HEK293 (cell line): Measurements from ENCODE around the gene ZSWIM3.
"Not testable (repeated sequence)": the region's sequence is repeated elsewhere in the genome, so short reads cannot be mapped to it uniquely, and the experiment has no call there.

Experiments
- CTCF ChIA-PET: fragments of 350-600 bp; formaldehyde crosslinking; extraction: SDS; loops from one replicate; lab custom pipeline; 2021; ENCODE audit warnings: antibody characterized with exemption; lab: Yijun Ruan, JAX
- POLR2A ChIA-PET: fragments of 300-600 bp; formaldehyde crosslinking; extraction: SDS; loops from one replicate; lab custom pipeline; 2020; ENCODE audit warnings: antibody characterized with exemption, inconsistent platforms; lab: Yijun Ruan, JAX
- H3K27ac ChIP-seq: fragments of 200-500 bp; sonication (Bioruptor generic); 2 replicates; pipeline ENCODE4 v1.5.1; 2014; ENCODE audit warnings: low read depth, low read length, control low read depth, inconsistent platforms; ENCODE audit errors: extremely low read depth
- H3K36me3 ChIP-seq, 2 experiments: fragments of 200-500 bp in 1 of 2; sonication (Bioruptor generic) in 1 of 2; 1 replicate in 1 of 2; 2 replicates in 1 of 2; pipeline ENCODE4 v1.5.1; 2014 to 2017; ENCODE audit warnings: inconsistent platforms in 2 of 2, low read length in 2 of 2; ENCODE audit not compliant: control insufficient read depth in 2 of 2, insufficient read depth in 1 of 2
- H3K4me1 ChIP-seq: fragments of 200-500 bp; sonication (Bioruptor generic); 2 replicates; pipeline ENCODE4 v1.5.1; 2014; ENCODE audit warnings: mild to moderate bottlenecking, low read length, inconsistent platforms; ENCODE audit not compliant: control insufficient read depth, insufficient read depth
- H3K4me3 ChIP-seq: 2 replicates; pipeline ENCODE4 v1.5.1; 2011; ENCODE audit warnings: low read depth, mild to moderate bottlenecking, control low read depth, low read length, moderate library complexity
- H3K9me3 ChIP-seq: fragments of 200-500 bp; sonication (Bioruptor generic); 2 replicates; pipeline ENCODE4 v1.5.1; 2014; ENCODE audit warnings: low read depth, low read length, inconsistent platforms; ENCODE audit not compliant: control insufficient read depth, insufficient read depth
- SETDB1 ChIP-seq: IDR thresholded peaks from one replicate; pipeline ENCODE4 v1.6.1; 2017; ENCODE audit warnings: mild to moderate bottlenecking, low read length, moderate library complexity, mixed read lengths; ENCODE audit not compliant: insufficient read length
- ZFP69B ChIP-seq: fragments of 450-650 bp; formaldehyde crosslinking; IDR thresholded peaks from 2 replicates; pipeline ENCODE4 v1.5.1; 2016; ENCODE audit warnings: missing biosample characterization, missing genetic modification characterization
- ZNF112 ChIP-seq: fragments of 450-650 bp; formaldehyde crosslinking; IDR thresholded peaks from 2 replicates; pipeline ENCODE4 v1.5.0; 2017; ENCODE audit warnings: missing biosample characterization, missing genetic modification characterization
- ZNF121 ChIP-seq: fragments of 450-650 bp; formaldehyde crosslinking; IDR thresholded peaks from 2 replicates; pipeline ENCODE4 v1.5.1; 2016; ENCODE audit warnings: missing biosample characterization, missing genetic modification characterization
- ZNF132 ChIP-seq: fragments of 450-650 bp; formaldehyde crosslinking; IDR thresholded peaks from 2 replicates; pipeline ENCODE4 v1.5.1; 2017; ENCODE audit warnings: missing biosample characterization, missing genetic modification characterization, borderline replicate concordance
- ZNF175 ChIP-seq: fragments of 450-650 bp; formaldehyde crosslinking; IDR thresholded peaks from 2 replicates; pipeline ENCODE4 v1.5.1; 2016; ENCODE audit warnings: missing biosample characterization, missing genetic modification characterization
- ZNF202 ChIP-seq: fragments of 450-650 bp; formaldehyde crosslinking; IDR thresholded peaks from 2 replicates; pipeline ENCODE4 v1.5.1; 2016; ENCODE audit warnings: missing biosample characterization, missing genetic modification characterization, borderline replicate concordance
- ZNF292 ChIP-seq: fragments of 450-650 bp; formaldehyde crosslinking; IDR thresholded peaks from 2 replicates; pipeline ENCODE4 v1.5.1; 2016; ENCODE audit warnings: low read depth, missing biosample characterization, missing genetic modification characterization, borderline replicate concordance
- ZNF350 ChIP-seq: fragments of 450-650 bp; formaldehyde crosslinking; IDR thresholded peaks from 2 replicates; pipeline ENCODE4 v1.5.0; 2017; ENCODE audit warnings: missing biosample characterization, mild to moderate bottlenecking, missing genetic modification characterization
- ZNF416 ChIP-seq: fragments of 450-650 bp; formaldehyde crosslinking; IDR thresholded peaks from 2 replicates; pipeline ENCODE4 v1.5.1; 2016; ENCODE audit warnings: missing biosample characterization, missing genetic modification characterization
- ZNF549 ChIP-seq: fragments of 450-650 bp; IDR thresholded peaks from 2 replicates; pipeline ENCODE4 v1.5.1; 2018; ENCODE audit warnings: missing biosample characterization, missing genetic modification characterization, mild to moderate bottlenecking, inconsistent platforms, moderate library complexity
- ZNF791 ChIP-seq: fragments of 450-650 bp; formaldehyde crosslinking; IDR thresholded peaks from 2 replicates; pipeline ENCODE4 v1.5.1; 2016; ENCODE audit warnings: missing biosample characterization, missing genetic modification characterization
- TF ChIP-seq, protein P1 (sequence below): fragments of 450-650 bp; formaldehyde crosslinking; IDR thresholded peaks from 2 replicates; pipeline ENCODE4 v1.5.1; 2016; ENCODE audit warnings: missing biosample characterization, missing genetic modification characterization, borderline replicate concordance
- TF ChIP-seq, protein P2 (sequence below): fragments of 450-650 bp; formaldehyde crosslinking; IDR thresholded peaks from 2 replicates; pipeline ENCODE4 v1.5.1; 2016; ENCODE audit warnings: missing biosample characterization, missing genetic modification characterization
- TF ChIP-seq, protein P3 (sequence below): fragments of 450-650 bp; formaldehyde crosslinking; IDR thresholded peaks from 2 replicates; pipeline ENCODE4 v1.5.1; 2016; ENCODE audit warnings: missing biosample characterization, missing genetic modification characterization

Gene ZSWIM3

DNA sequence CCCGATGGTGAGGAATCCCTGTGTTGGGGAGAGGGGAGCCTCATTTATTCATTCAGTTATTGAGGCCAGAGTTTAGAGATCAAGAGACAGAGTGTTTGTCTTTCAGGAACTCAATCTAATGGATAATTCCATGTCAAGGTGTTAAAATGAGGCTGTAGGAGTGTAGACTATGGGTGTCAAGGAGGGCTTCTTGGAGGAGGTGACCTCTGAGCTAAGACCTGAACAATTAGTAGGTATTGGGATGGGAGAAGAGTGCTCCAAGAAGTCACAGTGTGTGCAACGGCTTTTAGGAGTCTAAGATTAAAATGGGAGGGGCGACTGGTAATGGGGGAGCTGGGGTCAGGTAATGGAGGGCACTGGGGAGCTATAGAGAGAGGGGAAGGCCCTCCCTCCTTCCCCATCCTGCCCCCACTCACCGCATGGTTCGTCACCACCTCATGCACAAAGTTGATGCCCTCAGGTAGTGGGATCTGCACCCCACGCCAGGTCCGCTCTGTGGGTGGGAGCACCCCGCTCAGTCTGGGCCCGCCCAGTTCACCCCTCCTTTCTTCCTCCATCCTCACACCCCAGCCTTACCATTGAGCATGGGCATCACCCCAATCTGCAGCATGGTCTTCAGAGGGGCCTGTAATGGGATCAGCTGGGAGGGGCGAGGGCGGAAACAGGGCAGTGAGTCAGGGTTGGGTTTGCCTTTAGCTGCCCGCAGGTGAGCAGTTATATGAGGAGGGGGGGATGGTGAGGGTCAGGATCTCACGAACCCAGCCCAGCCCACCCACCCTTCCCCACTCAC, 41.8 kb downstream of the ZSWIM3 start:
- Histone ChIP-seq H3K4me3 (no peak overlapping the region), H3K27ac (no peak overlapping the region), H3K4me1 (no peaks in the 10 kb centered on the region), H3K36me3 (peaks cover 0 to 30% of the 10 kb centered on the region in 2 experiments; a peak in 2 of 3 replicates), H3K9me3 (no peaks in the 10 kb centered on the region)
- ChIA-PET POLR2A (interaction anchor here (1.1 to 1.6 kb wide), 2 partner anchors 12 to 35 kb away, joined by 5 to 8 read pairs; partner anchors contain the start of gene PCIF1), CTCF (interaction anchor here (1.3 kb wide), 1 partner anchor 100 kb away, joined by 3 read pairs; no protein-coding TSS in a partner anchor)
- TF ChIP-seq ZNF121 (tag by site-specific recombination) (no peak), ZNF175 (tag by site-specific recombination) (no peak), ZNF202 (tag by site-specific recombination) (no peak), ZNF416 (tag by site-specific recombination) (no peak), ZNF350 (tag by site-specific recombination) (no peak), ZNF791 (no peak), SETDB1 (no peak), ZNF112 (tag by site-specific recombination) (no peak), ZNF132 (tag by site-specific recombination) (no peak), ZNF292 (no peak), ZNF549 (tag by site-specific recombination) (no peak)
- TF ChIP-seq, protein P1, sequence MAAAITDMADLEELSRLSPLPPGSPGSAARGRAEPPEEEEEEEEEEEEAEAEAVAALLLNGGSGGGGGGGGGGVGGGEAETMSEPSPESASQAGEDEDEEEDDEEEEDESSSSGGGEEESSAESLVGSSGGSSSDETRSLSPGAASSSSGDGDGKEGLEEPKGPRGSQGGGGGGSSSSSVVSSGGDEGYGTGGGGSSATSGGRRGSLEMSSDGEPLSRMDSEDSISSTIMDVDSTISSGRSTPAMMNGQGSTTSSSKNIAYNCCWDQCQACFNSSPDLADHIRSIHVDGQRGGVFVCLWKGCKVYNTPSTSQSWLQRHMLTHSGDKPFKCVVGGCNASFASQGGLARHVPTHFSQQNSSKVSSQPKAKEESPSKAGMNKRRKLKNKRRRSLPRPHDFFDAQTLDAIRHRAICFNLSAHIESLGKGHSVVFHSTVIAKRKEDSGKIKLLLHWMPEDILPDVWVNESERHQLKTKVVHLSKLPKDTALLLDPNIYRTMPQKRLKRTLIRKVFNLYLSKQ (tag by site-specific recombination) = no peak
- TF ChIP-seq, protein P2, sequence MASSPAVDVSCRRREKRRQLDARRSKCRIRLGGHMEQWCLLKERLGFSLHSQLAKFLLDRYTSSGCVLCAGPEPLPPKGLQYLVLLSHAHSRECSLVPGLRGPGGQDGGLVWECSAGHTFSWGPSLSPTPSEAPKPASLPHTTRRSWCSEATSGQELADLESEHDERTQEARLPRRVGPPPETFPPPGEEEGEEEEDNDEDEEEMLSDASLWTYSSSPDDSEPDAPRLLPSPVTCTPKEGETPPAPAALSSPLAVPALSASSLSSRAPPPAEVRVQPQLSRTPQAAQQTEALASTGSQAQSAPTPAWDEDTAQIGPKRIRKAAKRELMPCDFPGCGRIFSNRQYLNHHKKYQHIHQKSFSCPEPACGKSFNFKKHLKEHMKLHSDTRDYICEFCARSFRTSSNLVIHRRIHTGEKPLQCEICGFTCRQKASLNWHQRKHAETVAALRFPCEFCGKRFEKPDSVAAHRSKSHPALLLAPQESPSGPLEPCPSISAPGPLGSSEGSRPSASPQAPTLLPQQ (tag by site-specific recombination) = no peak
- TF ChIP-seq, protein P3, sequence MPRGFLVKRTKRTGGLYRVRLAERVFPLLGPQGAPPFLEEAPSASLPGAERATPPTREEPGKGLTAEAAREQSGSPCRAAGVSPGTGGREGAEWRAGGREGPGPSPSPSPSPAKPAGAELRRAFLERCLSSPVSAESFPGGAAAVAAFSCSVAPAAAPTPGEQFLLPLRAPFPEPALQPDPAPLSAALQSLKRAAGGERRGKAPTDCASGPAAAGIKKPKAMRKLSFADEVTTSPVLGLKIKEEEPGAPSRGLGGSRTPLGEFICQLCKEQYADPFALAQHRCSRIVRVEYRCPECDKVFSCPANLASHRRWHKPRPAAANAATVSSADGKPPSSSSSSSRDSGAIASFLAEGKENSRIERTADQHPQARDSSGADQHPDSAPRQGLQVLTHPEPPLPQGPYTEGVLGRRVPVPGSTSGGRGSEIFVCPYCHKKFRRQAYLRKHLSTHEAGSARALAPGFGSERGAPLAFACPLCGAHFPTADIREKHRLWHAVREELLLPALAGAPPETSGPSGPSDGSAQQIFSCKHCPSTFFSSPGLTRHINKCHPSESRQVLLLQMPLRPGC (tag by site-specific recombination) = no peak

DNA sequence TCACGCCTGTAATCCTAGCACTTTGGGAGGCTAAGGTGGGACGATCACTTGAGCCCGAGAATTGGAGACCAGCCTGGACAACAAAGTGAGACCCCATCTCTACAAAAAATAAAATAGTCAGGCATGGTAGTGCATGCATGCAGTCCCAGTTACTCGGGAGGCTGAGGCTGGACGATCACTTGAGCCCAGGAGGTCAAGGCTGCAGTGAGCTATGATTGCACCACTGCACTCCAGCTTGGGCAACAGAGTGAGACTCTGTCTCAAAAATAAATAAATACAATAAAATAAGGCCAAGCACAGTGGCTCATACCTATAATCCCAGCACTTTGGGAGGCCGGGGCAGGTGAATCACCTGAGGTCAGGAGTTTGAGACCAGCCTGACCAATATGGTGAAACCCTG, 43.9 kb downstream of the ZSWIM3 start:
- H3K4me3 ChIP-seq, H3K27ac ChIP-seq, H3K9me3 ChIP-seq, CTCF ChIA-PET, H3K4me1 ChIP-seq: not testable (repeated sequence)
- POLR2A ChIA-PET = interaction anchor here (1.0 kb wide), 1 partner anchor 21 kb away, joined by 3 read pairs; the partner anchor contains the start of gene ZSWIM1
- peaks cover 0 to 22% of the 10 kb centered on the region in 2 experiments; a peak in 1 of 3 replicates for H3K36me3 ChIP-seq

DNA sequence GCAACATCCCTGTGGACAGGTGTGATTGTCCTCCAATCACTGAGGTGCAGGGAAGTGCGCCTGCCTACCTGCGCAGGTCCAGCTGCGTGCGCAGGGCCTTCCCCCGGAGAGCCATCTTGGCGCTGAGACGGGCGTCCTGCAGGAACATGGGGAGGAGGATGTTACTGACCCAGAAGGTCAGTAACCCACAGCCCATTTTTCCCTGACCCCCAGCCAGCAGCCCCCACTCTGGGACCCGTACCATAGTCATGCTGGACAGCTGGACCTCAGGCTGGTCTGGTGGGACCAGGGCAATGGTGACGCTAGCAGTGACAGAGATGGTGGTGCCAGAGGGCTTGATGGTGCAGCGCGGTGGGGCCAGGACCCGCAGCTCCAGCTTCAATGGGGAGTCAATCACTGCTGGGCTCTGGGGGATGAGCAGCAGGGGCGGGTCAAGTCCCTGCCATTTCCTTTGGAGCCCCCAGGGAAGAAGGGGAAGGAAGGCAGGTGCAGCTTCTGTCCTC, 44.8 kb downstream of the ZSWIM3 start:
- Histone ChIP-seq H3K4me1 (no peaks in the 10 kb centered on the region), H3K27ac (no peak overlapping the region), H3K9me3 (no peaks in the 10 kb centered on the region), H3K4me3 (no peak overlapping the region), H3K36me3 (peaks cover 0 to 15% of the 10 kb centered on the region in 2 experiments; a peak in 1 of 3 replicates)
- CTCF ChIA-PET = no interaction called here
- POLR2A ChIA-PET = interaction anchor here (0.6 to 1.0 kb wide), 2 partner anchors 11 to 21 kb away, joined by 3 read pairs; partner anchors contain the start of genes CTSA, NEURL2 and ZSWIM1
- TF ChIP-seq ZFP69B = no peak
